Peyer's patch (tissue), 4 donors: Measurements from ENCODE around the gene LRFN4.

Experiments
- CTCF ChIP-seq, 6 experiments: fragments of 450-650 bp in 4 of 6; fragments of 200-600 bp in 2 of 6; sonication (generic) in 1 of 6; IDR thresholded peaks; one replicate each; pipeline ENCODE4 v1.5.1; 2017 to 2019; ENCODE audit warnings: antibody characterized with exemption in 6 of 6, mild to moderate bottlenecking in 3 of 6, moderate library complexity in 1 of 6
- POLR2A ChIP-seq, 2 donors: fragments of 450-650 bp; IDR thresholded peaks; one replicate each; pipeline ENCODE4 v1.5.1; 2017; ENCODE audit warnings: antibody characterized with exemption in 2 of 2, mild to moderate bottlenecking in 2 of 2, moderate library complexity in 2 of 2

GRCh38 chr11:66891851-66892660 lies 35.2 kb downstream of the LRFN4 start:
- no peak for TF ChIP-seq POLR2A (IDR thresholded peaks at IDR 0.05)
- peak in 2 of 6 experiments; percentile 8 for TF ChIP-seq CTCF (IDR thresholded peaks at IDR 0.05)
